Measurements from ENCODE around the gene ADGRG3.

The ADGRG3 gene, protein sequence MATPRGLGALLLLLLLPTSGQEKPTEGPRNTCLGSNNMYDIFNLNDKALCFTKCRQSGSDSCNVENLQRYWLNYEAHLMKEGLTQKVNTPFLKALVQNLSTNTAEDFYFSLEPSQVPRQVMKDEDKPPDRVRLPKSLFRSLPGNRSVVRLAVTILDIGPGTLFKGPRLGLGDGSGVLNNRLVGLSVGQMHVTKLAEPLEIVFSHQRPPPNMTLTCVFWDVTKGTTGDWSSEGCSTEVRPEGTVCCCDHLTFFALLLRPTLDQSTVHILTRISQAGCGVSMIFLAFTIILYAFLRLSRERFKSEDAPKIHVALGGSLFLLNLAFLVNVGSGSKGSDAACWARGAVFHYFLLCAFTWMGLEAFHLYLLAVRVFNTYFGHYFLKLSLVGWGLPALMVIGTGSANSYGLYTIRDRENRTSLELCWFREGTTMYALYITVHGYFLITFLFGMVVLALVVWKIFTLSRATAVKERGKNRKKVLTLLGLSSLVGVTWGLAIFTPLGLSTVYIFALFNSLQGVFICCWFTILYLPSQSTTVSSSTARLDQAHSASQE
- total RNA-seq = 0 to 0.14 reads per million in 2 donors

DNA sequence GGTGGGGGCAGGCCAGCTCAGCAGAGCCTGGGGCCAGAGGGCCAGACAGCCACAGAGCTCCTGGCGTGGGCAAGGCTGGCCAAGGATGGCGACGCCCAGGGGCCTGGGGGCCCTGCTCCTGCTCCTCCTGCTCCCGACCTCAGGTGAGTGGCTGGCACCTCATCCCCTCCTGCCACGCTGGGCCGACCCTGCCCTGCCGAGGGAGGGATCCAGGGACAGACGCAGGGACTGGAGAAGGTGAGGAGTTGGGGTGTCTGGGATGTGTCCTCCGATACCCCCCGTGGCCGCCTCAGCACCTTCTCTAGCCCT lies at the start of gene ADGRG3:
ADGRG3 (plus strand) TSS at position 44 of the 309 bp plus-strand sequence; CDS start at position 86, 42 bp downstream.
- DNase-seq = no peak

DNA sequence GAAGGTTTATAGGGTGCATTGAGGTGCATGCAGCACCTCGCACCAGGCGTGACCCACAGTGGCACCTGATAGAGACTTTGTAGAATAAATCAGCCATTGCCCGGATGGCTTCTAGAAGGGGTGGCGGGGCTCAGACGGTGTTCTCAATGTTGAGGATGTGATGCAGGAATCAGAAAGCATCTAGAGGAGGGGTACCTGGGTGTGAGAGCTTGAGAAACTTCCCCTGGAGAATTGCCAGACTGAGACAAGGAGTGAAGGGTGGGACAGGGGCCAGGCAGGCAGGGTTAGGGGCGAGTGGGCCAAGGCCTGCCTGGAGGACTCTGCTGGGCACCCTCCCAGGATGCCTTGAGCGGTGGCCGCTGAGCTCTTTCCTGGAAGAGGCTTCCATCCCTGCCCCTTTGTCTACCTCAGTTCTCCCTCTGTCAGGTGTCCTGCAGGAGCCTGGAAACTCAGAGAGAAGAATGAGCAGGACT lies 48.9 kb upstream of the ADGRG3 start:
- no peak for DNase-seq

GRCh38 chr16:57619606-57620334 lies 48.3 kb upstream of the ADGRG3 start:
- no peak for DNase-seq

- no peak for DNase-seq
These were observed 47.5 kb upstream of the ADGRG3 start for GRCh38 chr16:57620335-57621231.

DNA sequence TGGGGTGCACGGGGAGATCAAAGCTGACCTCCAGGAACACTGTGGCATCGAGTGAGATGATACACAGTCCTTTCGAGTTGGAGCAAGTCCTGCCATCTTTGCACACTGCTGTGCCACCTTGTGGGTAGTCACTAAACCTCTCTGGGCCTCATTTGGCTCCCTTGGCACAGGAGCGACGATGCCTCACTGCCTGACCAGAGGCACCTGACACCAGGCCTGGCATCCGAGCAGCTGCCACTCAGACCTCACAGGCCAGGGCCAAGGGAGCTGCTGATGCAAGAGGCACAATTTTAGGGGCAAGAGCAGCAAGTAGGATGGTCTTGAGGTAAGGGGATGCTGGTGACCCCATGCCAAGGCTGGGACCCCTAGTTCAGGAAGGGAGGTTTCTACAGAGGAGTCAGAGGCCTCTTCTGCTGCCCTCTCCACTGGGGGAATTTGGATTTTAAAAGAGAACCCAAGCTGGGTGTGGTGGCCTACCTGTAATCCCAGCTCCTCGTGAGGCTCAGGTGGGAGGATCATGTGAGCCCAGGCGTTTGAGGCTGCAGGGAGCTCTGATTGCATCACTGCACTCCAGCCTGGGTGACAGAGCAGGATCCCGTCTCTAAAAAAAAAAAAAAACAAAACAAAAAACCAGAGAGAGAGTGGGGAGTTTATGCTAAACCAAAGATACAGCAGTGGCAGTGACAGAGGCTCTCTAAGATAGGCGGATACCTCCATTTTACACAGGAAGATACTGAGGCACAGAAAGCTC lies 46.4 kb upstream of the ADGRG3 start:
- no peak for DNase-seq

- DNase-seq = no peak
These were observed 45.5 kb upstream of the ADGRG3 start for GRCh38 chr16:57622361-57623250.

- DNase-seq = no peak
These were observed 44.7 kb upstream of the ADGRG3 start for GRCh38 chr16:57623251-57624043.

DNA sequence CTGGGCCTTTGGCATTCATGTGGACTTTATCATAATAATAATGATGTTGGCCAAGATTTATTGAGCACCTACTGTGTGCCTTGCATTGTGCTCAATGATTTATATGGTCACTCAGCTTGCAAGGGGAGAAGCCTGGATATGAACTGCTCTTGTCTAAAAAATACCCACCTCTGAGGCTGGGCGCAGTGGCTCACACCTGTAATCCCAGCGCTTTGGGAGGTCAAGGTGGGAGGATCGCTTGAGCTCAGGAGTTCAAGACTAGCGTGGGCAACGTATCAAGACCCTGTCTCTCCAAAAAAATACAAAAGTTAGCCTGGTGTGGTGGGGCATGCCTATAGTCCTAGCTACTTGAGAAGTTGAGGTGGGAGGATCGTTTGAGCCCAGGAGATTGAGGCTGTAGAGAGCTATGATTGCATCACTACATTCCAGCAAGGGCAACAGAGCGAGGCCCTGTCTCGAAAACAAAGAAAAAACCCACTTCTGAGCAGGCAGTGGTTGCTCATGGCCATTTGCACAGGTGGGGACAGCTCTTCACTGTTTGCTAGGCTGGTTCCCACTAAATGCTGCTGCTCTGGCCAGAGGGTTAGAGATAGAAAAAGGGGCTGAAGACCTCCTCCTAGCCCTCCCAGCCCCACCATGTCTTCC lies 43.9 kb upstream of the ADGRG3 start:
- DNase-seq = no peak

DNA sequence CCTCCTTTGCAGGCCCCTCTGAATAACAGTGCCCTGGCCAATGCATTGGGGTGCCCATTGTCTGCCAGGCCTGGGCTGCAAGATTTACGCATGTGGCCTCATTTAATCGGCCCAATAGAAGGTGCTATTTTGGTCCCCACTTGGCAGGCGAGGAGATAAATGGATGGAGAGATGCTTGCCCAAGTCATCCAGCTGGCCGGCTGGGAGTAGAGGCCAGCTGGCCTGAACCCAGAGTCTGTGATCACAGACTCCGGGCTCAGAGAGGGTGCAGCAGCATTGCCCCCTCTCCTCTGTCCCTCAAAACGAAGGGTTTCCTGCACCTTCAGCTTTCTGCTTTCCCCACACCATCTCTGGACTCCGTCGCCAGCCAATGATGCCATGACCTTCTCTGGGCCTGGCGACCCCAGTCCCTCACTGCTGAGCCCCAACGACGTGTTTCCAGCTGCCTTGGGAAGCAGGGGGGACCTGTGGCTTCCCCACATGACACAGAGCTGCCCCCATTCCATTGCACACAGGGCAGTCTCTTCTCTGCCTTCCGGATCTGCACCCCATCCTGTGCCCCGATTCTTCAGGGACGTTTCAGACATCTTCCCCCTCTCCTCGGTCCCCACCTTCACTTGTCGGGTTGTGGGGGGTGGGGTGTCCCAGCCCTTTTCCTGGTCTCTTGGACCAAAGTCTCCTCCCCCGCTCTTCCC lies 43.2 kb upstream of the ADGRG3 start:
- no peak for DNase-seq

GRCh38 chr16:57626420-57627170 lies 41.5 kb upstream of the ADGRG3 start:
- no peak for DNase-seq

GRCh38 chr16:57627184-57627871 lies 40.8 kb upstream of the ADGRG3 start:
- DNase-seq = no peak

- DNase-seq = no peak
These were observed 39.9 kb upstream of the ADGRG3 start, which contains the start of gene ADGRG1 for GRCh38 chr16:57628008-57628781. ADGRG1 (plus strand) TSS chr16:57628630; CDS start chr16:57650288, 21,658 bp downstream.

DNA sequence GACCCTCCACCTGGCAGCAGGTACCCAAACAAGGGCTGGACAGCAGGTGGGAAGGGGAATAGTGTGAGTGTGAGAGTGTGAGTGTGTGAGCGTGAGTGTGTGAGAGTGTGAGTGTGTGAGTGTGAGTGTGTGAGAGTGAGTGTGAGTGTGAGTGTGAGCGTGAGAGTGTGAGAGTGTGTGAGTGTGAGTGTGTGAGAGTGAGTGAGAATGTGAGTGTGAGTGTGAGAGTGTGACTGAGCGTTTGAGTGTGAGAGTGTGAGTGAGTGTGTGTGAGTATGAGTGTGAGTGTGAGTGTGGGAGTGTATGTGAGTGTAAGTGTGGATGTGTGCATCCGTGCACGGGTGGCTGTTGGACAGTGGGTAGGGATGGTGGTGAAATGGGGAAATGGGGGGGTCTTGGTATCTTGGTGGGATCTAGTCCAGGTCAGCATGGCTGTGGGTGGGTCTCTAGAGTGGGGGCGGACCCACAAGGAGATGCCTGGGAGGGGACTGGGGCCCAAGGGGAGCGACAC lies 39.3 kb upstream of the ADGRG3 start:
- DNase-seq = no peak

GRCh38 chr16:57629516-57630406 lies 38.3 kb upstream of the ADGRG3 start:
- no peak for DNase-seq

GRCh38 chr16:57630407-57630797 lies 37.7 kb upstream of the ADGRG3 start:
- DNase-seq = no peak

Data from T-helper 9 cell (primary cell).